ENCODE data around the gene SSH2.
A peak's percentile ranks its signal among the peaks of the same experiment; 100 is the strongest.

The SSH2 gene

DNA sequence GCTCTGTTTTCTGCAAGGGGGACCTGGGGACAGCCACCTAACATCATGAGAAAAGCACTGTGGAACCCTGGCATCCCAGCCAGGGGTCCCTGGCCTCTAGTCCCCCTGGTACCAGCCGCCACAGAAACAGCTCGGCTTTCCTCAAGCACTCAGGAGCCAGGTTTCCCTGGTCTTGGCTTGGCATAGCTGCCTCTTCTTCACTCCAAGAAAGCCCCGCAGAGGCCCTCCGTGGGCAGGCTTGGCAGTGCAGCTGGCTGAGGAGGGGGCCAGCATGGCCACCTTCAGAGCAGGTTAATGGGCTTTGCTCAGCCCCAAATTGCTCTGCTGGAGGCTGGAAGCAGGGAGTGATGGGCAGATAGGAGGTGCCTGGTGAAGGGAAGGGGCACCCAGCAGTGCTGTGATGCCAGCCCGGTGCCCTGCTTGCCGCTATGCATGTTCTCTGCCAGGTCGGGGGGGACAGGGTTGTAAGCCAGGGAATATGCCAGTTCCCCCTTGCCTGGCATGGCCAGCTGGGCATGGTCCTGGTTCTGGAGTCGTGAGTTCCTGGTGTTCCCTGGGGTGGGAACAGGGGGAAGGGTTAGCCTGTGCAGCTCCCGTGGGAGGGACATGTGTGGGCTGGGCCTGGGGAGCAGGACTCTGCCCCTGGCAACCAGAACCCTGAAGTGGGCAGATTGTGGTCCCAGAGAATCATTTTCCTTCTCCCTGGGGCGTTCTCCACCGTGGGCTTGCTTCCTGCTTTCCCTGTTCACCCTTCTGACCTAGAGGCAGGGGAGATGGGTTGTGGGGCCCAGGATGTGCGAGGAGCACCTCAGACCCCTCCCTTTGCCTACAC lies 333.9 kb downstream of the SSH2 start:
- no peak for DNase-seq

DNA sequence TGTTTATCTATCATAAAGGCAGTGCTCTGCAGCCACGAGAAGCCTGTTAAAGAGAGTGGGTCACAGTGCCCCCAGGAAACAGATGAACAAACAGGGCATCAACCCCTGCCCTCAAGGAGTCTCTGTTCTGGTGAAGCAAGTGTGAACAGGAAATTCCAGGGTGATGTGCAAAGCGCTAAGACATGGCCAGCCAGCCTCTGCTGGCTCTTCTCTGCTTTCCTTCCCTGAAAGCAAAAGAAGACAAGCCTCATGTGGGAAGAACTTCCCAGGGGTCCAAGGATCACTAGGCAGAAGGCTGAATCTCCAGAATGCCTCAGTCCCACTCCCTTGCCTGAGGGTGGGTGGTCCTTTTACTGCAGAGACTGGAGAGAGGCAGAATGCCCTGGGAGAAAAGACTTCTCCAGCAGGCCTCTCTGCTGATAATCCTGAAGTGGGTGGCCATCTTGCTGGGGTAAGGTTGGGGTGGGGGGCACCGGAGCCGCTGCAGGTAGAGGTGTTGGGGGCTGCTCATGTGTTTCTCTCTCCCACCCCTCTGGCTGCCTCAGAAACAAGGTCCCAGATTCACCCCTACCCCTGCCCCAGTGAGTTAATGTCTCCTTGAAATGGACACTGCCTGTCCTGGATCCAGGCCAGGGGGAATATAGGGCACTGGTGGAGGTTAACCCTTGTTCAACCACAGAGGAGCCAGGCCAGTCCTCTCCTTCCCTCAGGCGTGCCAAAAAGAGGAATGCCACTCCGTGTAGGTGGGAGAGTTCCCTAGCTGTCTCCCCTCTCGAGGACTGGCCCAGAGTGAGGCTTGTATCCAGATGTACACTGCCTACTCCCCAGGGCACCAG lies 334.7 kb downstream of the SSH2 start:
- DNase-seq = no peak

DNA sequence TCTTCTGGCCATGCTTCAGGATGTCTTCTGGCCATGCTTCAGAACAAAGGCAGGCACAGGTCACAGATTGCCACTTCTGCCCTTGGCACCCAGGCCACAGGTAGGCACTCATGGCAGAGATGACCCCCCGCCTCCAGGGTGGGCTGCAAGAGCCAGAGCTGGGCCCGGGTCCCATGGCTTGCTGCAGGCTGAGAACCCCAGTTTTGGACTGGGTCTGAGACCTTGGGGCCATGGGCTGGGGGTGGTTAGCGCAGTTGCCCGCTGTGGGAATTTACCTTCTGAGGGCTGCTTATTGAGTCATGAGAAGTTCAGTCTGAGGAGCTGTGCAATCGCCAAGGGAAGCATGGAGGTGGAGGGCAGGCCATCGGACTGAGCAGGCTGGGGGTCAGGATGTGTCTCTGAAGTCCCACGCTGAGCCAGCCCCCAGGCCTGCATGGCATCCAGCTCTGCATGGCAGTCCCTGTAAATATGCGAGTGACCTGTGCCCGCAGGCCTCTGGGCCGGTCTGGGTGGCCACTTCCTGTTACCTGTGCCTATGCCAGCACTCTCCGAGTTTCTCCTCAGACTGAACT lies 335.4 kb downstream of the SSH2 start:
- no peak for DNase-seq

DNA sequence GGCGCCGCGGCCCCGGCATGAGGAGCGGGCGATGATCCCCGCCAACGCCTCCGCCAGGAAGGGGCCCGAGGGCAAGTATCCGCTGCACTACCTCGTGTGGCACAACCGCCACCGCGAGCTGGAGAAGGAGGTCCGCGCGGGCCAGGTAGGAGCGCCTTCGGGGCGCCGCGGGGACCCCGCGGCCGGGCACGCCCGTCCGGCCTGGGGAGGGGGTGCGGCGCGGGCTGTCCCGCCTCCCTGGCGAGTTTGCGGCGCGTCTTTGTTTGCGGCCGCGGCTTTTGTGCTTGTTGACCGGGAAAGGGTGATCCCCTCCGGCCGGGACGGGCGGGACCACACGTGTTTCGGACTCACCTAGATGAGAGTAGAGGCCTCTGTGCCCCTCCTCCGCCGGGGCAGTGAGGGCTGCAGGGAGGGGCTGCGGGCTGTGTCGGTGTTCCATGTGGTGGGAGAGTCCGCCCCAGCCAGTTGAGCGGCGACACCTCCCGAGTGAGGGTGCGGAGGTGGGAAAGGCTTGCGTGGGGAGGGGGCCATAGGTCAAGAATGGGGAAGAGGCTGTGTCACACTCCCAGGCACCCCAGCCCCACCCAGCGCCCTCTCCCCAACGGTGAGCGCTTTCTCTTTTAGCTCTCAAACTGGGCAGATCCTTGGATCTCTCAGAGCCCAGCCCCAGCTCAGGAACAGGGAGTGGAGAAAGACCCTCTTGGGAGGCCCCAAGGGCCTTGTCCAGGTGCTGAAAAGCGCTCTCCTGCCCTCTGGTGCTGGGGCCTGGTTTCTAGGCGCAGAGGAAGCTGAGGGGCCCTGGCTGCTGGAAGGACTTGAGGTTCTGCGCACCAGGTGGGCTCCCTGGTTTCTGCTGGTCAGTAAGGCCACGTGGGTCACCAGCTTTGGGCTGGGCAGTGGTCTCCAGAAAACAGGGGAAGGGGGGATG lies 336.2 kb downstream of the SSH2 start:
- DNase-seq = no peak

DNA sequence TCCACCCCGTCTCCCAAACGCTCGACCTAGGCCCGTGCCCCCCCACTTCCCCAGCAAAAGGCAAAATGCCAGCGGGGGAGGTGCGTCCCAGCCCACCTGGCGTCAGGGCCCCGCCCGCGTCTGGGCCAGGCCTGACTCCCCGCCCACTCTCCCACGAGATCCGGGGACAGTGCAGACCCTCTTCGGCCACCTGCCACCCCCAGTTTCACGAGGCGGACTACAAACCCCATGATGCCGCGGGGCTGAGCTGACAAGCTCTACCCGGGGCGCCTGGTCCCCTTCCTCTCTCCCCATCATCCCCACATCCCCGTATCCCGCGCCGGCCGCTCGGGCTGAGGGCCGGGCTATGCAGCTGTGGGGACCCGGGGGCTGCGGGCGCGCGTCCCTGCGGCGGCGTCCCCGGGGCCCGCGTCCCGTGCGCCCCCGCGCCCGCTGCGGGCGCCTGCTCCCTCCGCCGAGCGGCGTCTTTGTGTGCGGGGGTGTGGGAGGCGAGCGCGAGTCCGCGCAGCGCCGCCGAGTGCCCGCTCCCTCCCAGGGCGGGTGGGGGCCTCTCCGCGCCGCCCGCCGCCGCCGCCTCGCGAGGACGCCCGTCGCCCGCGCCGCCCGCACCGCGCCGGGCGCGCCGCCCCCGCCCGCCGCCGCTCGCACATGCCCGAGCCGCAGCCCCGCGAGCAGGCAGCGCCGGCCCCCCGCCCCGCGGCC lies 337.0 kb downstream of the SSH2 start, which contains the start of gene ANKRD13B:
ANKRD13B (plus strand) TSS at position 283 of the 702 bp plus-strand sequence. CDS start 490 bp downstream, outside the sequence.
- peak in 1 of 2 donors; percentile 42 for DNase-seq

DNA sequence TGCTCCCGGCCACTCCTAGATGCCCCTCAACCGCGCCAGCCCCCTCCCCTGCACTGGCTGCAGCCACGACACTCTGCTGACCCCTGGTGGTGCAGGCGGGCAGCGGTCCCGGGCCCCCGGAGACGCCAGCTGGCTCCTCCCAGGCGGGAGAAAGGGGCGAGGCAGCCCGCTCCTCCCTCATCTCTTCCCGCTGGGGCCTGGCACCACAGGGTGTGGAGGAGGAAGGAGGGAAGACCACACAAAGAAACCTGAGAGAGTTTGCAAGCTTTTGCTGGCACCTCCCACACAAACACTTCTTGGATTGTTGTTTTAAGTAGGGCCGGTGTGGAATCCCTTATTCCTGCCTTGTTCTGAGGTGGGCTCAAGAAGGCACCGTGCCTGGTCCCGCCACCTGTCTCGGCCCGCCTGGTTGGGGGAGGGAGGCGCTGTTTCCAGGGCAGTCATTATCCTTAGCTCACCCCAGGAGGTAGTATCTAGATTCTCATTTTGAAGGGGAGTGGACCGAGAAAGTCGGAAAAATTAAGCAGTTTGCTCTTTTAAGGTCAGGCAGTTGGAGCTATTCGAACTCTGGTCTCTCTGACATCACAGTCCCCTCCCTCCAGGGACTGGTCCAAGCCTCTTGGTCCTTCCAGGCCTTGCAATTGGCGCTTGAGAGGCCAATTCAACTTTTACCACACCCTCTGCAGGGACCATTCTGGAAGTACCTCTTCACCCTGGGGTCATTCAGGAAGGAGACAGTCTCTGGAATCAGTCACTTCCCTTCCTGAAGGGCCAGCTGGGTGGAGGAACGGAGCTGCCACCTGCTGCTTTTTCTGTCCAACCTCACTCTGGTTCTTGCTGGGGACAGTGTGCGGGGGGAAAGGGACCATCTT lies 338.1 kb downstream of the SSH2 start:
- peak; percentile 71 to 78 for DNase-seq

DNA sequence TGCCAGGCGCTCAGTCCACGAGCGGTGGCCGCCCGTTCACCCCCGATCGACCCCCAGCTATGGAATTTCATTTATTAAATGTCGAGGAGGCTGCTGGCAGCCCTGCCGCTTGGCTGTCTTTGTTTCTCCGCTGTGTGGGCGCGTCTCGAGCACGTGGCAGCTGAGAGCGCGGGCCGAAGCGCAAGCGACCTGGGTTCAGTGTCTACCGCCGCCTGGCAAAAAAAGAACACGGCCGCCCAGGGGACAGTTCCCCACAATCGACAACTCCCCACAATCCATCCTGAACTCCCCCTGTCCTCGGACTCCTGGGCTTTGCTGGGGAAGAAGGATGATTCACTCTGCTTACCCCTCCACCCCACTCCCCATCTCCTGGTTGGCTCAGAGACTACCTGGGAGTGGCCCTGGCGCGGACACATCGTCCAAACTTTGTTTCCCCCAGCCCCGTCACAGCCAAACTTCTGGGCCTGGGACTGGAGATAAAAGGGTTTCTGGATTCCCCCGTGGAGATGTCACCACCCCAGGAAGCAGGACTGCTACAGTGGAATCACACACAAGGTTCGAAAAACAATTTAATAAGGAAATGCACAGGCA lies 338.8 kb downstream of the SSH2 start:
- DNase-seq = peak; percentile 49 to 52

DNA sequence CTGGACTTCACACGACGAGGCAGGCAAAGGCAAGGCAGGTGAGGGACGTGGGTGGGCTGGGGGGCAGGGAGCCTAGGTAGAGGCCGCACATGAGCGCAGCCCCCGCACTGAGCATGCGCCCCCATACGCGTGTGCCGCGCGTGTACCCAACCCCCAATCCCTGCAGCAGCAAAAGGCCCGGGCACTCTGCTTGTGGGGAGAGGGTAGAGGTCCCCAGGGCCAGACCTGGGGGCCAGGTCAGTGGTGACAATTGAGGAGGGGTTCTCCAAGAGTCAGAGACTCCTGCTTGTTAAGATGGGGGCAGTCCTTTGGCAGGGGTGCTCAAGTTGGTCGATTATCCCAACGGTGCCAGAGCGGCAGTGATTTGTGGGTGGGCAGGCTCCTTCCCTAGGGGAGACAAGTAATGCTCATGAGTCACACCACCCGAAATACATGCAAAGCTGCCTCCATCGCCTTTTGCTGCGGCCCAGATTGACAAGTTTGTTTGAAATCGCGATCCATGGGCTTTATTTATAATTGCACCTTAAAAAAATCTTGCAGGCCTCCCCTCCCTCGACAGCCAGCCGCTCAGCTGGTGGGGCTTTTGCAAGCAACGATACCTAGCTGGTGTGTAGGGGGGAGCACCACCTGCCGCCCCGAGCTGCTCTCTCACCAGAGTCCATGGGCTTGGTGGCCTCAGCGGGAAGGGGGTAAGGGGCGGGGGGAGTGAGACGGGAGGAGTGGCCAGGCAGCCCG lies 339.4 kb downstream of the SSH2 start:
- DNase-seq = no peak

DNA sequence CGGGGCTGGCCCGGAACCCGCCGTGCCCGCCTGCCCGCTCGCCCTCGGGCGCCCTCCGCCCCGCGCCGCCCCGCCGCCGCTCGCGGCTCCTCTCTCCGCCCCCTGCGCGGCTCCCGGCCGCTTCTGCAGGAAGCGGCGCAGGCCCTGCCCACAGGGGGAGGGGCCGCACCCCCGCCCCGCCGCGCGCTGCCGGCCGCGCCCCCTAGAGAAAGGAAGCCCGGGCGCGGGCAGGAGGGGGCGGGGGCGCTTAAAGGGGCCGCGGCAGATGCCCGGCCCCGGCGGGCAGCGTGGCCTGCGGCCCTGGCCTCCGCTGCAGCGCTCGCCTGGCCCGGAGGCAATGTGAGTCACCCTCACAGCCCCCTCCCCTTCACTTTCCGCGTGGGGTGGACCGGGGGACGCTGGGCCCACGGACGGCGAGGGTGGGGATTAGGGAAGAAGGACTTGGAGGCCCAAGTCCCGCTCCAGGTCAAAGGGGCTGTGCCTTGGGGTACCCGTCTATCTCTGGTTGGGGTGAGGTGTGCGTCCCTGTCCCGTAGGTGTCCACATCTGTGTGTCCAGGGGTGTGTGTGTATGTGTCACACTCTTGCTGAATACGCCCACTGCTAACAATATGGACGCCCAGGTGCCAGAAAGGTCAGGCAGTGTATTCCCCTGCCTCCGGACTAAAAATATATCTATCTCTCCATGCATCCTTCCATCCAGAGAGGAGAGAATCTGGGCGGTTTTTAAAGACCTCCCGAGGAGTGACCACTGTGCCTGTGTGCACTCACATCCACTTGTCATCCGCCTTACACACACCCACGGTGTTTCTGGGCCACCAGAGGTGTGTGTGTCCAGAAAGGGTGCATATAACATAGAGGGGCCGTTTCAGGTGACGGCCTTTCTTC lies 340.3 kb downstream of the SSH2 start, which contains the start of gene GIT1:
GIT1 (minus strand) TSS at position 125 of the 887 bp plus-strand sequence. CDS start 270 bp downstream, outside the sequence.
- DNase-seq = peak; percentile 81 to 83

DNA sequence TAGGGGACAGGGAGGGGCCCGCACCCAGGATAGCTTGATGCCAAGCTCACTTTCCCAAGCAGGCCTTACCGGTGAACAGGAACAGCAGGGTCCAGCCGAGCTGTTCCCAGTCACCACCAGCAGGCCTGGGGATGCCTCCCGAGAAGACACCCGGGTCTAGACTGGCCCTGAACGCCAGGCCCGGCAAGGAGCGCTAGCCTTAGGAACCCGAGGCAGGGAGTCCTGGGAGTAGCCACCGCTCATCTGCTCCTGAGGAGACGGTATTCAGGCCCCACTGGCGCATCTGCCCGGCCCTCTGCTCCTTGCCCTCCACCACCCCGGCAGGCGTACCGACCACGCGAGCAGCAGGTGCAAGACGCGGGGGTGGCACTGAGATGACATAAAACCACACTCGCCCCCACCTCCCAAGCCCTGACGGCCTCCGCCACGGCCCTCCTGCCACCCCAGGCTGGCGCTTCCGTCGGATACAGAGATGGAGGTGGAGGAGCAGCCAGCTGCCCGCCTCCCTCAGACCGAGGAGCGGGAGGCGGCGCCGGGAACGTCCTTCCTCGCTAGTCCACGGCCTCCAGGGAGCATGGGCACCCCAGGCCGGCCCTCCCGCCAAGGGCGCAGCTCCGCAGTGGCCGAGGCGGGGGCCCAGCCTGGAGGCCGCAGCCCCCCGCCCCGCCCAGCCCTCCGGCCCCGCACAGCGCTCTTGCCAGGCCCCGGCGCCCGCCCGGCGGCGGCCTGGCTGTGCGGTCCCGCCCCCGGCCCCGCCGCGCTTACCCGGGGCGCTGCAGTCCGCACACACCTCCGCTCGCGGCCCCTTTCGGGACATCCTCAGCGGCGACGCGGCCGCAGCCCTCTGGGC lies 341.2 kb downstream of the SSH2 start:
- DNase-seq = peak; percentile 71 to 83

DNA sequence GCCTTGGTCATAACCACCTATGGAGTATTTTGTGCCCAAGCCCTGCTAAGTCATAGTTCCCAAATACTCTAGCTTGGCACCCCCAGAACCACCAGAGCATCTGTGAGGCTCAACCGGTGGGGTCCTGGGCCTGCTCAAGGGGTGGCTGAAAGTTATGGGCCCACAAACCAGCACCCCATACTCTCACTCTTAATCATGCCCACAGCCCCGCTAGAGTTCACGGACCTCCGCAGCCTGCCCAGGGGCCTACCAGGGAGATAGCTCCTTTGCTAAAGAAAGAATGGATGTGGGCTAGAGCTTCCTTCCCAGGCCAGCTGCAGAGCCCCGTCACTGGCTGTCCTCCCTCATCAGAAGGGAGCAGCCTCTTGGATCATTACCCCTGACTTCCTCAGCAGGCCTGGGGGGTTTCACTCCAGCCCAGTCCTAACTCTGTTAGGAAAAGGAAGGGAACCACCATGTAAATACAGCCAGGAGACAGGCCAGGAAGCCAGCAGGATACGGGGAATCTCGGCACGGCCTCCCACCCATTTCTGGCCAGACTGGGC lies 341.9 kb downstream of the SSH2 start:
- DNase-seq = no peak

DNA sequence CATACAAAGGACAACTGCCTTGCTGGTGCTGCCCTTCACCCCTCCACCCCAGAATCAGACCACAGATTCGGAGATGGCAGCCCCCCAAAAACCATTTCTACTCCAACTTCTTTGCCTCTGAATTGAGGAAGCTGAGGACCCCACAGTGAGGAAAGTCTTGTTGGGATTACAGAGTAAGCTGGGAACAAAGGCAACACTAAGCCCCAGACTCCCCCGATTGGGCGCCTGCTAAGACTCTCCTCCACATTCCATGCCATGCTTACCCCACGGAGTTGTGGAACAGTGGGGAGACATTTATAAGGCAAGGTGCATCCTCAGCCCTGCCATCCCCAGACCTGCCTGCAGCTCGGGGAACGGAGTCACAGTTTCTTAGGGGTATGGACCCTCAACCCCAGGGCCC lies 342.4 kb downstream of the SSH2 start:
- DNase-seq = no peak

DNA sequence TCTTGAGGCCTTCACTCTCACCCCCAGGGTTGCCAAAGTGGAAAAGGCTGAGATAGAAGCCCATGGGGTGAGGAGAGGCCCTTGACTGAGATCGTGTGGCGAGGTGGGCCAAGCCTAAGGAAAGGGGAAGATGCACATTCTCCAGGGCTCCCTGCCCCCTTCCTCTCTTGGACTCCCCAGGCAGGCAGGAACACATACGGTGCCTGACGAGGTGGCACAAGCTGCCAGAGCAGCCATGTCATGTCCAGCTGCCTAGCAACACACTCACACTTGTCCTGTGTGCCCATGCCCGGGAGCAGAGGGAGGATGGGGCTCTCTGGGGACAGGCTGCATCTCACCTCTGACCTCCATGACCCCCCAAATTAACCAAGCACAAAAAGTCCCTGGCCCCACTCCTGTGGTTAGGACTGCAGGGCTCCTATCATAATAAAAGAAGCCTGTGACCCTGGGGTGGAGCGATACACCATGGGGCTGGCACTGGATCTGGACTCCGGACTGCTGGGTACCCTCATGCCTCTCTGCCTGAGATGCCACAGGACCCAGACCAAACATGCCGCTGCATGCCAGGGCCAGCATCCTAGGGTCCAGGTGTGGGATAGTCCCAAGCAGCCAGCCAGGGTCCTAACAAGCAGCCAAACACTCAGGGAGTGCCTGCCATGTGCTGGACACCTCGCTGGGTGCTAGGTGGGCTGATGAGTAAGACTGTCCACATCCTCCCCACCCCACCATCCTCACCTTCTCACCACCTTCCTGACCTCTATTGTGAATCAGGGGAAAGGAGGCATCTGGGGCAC lies 343.2 kb downstream of the SSH2 start:
- DNase-seq = no peak

DNA sequence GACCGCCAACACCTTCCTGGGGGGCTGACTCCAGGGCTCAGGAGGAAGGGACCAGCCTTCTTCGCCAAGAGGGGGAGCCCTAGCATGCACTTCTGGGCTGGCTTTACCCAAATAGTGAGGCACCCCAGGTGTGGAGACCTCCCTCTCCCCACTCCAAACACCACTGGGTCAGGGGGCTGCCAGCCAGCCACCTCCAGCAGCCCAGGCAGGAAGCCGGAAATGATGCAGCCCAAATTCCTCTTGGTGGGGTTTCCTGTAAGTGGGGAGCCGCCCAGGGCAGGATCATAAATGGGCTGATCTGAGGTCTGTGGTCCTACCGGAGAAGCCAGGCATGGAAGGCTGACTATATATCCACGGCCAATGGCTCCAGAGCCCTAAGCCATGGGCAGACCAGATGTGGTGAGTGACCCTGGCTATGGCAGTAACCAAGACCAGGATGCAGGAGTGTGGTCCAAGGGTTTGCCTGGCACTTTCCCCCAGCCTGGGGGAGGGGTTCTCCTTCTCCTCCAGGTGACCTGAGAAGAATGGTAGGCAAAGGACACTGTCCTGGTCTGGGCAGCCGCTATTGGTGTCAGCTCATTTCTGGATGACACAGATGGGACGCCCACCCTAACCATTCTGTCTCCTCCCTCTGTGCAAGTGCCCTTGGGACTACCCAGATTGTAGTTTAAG lies 344.8 kb downstream of the SSH2 start:
- DNase-seq = peak in 1 of 2 donors; percentile 40

DNA sequence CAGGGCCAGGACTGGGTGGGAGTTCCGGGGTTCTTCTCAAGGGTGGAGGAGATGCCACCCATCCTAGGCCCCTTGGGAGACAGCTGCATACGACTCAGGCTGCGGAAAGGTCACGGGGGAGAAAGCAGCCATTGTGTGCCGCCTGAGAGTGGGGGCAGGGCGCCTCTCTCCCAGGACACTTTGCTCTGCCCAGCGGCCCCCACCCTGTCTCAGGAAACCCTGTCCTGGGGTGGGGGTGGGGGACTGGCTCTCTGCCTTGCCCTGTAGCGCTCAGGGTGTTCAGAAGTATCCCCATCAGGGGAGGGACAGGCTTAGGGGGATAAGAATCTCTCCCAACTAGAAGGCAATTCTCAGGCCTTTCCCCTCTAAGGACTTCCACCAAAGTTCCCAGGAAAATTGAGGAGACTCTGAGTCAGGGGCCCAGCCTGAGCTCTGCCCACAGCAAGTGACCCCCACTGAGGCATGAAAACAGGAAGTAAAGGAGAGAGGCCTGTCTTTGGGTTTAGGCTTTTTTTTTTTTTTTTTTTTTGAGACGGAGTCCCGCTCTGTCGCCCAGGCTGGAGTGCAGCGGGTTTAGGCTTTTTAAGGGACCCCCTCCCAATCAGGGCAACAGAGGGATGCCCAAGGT lies 345.5 kb downstream of the SSH2 start:
- no peak for DNase-seq
